WERI-Rb-1 (cell line): ENCODE data around the gene IBA57.

Source experiments
- DNase-seq: peaks from one replicate; pipeline ENCODE4 v3.0.0-alpha.2; 2020
- H3K27ac ChIP-seq: fragments of 250-450 bp; sonication (Bioruptor Pico); 2 replicates; pipeline ENCODE4 v1.5.1; 2020; ENCODE audit warnings: mild to moderate bottlenecking, moderate library complexity
- H3K27me3 ChIP-seq: fragments of 250-450 bp; sonication (Bioruptor Pico); 2 replicates; pipeline ENCODE4 v1.5.1; 2021; ENCODE audit warnings: mild to moderate bottlenecking, low read depth, moderate library complexity; ENCODE audit not compliant: insufficient read depth, severe bottlenecking
- H3K36me3 ChIP-seq: fragments of 250-450 bp; sonication (Bioruptor Pico); 2 replicates; pipeline ENCODE4 v1.5.1; 2020; ENCODE audit warnings: mild to moderate bottlenecking, moderate library complexity
- H3K4me3 ChIP-seq: 2 replicates; pipeline ENCODE4 v1.5.1; 2011; ENCODE audit warnings: low read depth, mild to moderate bottlenecking, control low read depth, low read length
- H3K9me3 ChIP-seq: fragments of 250-450 bp; sonication (Bioruptor Pico); 2 replicates; pipeline ENCODE4 v1.5.1; 2021; ENCODE audit warnings: mild to moderate bottlenecking, moderate library complexity; ENCODE audit not compliant: severe bottlenecking
- CTCF ChIP-seq: IDR thresholded peaks from 2 replicates; pipeline ENCODE4 v1.5.1; 2011; ENCODE audit warnings: low read depth, mild to moderate bottlenecking, control low read depth, inconsistent platforms, low read length

Gene IBA57

GRCh38 chr1:228122921-228123441 lies 42.6 kb upstream of the IBA57 start:
- H3K4me3 ChIP-seq, result no peak overlapping the region
- no peak for DNase-seq
- H3K36me3 ChIP-seq, result no peaks in the 10 kb centered on the region
- TF ChIP-seq CTCF, result no peak
- H3K27ac ChIP-seq, result no peak overlapping the region
- H3K9me3 ChIP-seq, result no peaks in the 10 kb centered on the region
- no peaks in the 10 kb centered on the region for H3K27me3 ChIP-seq

- no peak for TF ChIP-seq CTCF
- no peak for DNase-seq
- no peaks in the 10 kb centered on the region for H3K36me3 ChIP-seq
Observed at GRCh38 chr1:228123505-228123904, 42.1 kb upstream of the IBA57 start.

GRCh38 chr1:228125185-228125584 lies 40.4 kb upstream of the IBA57 start:
- TF ChIP-seq CTCF, result no peak
- no peak overlapping the region for H3K4me3 ChIP-seq

More at GRCh38 chr1:228123505-228123904, 42.1 kb upstream of the IBA57 start:
- Histone ChIP-seq H3K27me3 (no peaks in the 10 kb centered on the region), H3K4me3 (no peak overlapping the region), H3K27ac (no peak overlapping the region), H3K9me3 (no peaks in the 10 kb centered on the region)

DNA sequence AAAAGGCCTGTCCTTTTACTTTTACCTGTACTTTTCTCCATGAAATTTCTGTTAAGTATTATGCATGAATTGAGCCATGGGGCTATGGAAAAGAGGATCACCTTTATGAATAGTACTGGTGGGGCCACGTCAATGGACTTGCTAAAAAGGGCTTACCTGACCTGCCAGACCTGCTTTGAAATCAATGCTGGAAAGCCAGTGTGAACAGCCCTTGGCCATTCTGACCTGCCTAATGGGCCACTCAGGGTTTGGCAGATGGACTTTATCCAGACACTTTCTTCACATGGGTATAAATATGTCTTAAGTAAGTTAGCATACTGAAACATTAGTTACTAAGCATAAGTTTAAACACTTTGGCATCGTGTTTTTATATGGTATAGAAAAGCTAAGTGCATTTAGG lies 33.8 kb upstream of the IBA57 start:
- Histone ChIP-seq H3K4me3 (no peak overlapping the region), H3K36me3 (no peaks in the 10 kb centered on the region), H3K9me3 (no peaks in the 10 kb centered on the region), H3K27me3 (no peaks in the 10 kb centered on the region), H3K27ac (no peak overlapping the region)
- no peak for DNase-seq
- TF ChIP-seq CTCF, result no peak

More at GRCh38 chr1:228125185-228125584, 40.4 kb upstream of the IBA57 start:
- H3K9me3 ChIP-seq, result no peaks in the 10 kb centered on the region
- H3K36me3 ChIP-seq, result no peaks in the 10 kb centered on the region
- no peaks in the 10 kb centered on the region for H3K27me3 ChIP-seq
- H3K27ac ChIP-seq, result no peak overlapping the region
- DNase-seq, result no peak

DNA sequence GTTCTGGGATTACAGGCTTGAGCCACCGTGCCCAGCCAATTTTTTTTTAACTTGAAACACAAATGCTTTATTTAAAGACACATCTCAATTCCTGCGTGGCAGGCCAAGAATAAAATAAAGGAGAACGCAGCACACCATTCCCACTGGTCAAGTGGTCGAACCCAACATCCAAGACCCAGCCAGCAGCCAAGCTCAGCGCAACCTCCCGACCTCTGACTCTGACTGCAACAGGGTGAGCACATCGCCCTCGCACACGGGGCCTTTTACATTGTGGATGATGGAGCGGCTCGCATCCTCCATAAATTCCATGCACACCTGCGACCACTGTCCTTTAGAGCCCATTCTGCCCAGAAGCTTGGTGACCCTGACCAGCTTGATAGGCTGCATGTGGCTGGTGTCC lies 31.0 kb upstream of the IBA57 start:
- H3K9me3 ChIP-seq, result no peaks in the 10 kb centered on the region
- H3K27ac ChIP-seq, result no peak overlapping the region
- H3K27me3 ChIP-seq, result no peaks in the 10 kb centered on the region
- H3K36me3 ChIP-seq, result no peaks in the 10 kb centered on the region
- TF ChIP-seq CTCF, result no peak
- no peak for DNase-seq
- no peak overlapping the region for H3K4me3 ChIP-seq

DNA sequence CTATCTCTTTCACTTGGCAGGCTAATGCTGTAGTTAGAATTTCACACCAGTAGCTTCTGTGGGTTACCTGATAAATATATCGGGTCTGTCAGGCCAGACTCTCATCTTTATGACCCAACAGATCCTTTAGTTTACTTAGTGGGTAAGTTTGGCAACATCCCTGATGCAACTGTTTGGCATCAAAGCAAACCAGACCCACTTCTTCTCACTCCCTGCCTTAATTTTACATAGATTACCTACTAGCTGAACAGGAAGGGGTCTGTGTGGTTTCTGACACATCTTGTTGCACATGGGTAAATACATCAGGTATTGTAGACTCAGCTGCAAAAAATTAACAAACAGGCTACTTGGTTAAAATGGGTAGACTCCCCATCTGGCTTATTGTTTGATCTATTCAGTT lies 28.7 kb upstream of the IBA57 start:
- Histone ChIP-seq H3K27ac (no peak overlapping the region), H3K36me3 (peaks cover 3% of the 10 kb centered on the region), H3K27me3 (no peaks in the 10 kb centered on the region), H3K4me3 (no peak overlapping the region), H3K9me3 (no peaks in the 10 kb centered on the region)
- no peak for DNase-seq
- TF ChIP-seq CTCF, result no peak
